ENCODE measurements around the gene KLC1. TPM values are rescaled to one million over a fixed set of nuclear protein-coding genes. Genes with fewer than 3 reads are reported as not detected.

Gene KLC1
- total and polyA plus RNA-seq, 2 of the 8 experiments (the other 6 are each of a cell fraction or from before 2014, with no cell fraction given): 84.6 to 134 TPM

DNA sequence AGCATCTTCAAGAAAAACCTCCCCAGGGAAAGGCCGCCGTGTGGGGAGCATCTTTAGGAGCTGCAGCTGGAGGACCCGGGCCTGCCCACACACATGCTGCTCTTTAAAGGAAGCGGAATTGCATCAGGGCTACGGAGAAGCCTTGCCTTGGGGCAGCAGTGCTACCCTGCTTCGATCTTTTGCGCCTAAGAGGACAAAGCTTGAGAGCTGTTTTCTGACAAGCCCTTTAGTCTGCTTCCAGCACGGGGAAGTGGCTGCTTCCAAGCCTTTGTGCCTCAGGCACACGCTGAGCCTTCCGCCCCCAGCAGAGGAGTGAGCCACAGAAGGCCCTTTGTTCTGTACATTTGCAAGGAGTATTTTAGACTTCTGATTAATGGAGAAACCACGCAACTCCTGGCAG lies 34.7 kb upstream of the KLC1 start (continued):
- no peak for TF ChIP-seq SRF (IDR thresholded peaks at IDR 0.05; ENCODE audit: low read depth, low read length)
- no peak for TF ChIP-seq GABPA (IDR thresholded peaks at IDR 0.05; ENCODE audit: borderline replicate concordance, insufficient read depth, low read length)
- no peak for TF ChIP-seq CHD1 (IDR thresholded peaks at IDR 0.05; ENCODE audit: low read depth, low read length)
